ENCODE measurements around the gene NAPB. TPM values are rescaled to one million over a fixed set of nuclear protein-coding genes. Genes with fewer than 3 reads are reported as not detected.

NAPB gene
- total RNA-seq, 6 experiments from 2014 or later, result 3.2 to 5.8 (median 4.9) TPM

DNA sequence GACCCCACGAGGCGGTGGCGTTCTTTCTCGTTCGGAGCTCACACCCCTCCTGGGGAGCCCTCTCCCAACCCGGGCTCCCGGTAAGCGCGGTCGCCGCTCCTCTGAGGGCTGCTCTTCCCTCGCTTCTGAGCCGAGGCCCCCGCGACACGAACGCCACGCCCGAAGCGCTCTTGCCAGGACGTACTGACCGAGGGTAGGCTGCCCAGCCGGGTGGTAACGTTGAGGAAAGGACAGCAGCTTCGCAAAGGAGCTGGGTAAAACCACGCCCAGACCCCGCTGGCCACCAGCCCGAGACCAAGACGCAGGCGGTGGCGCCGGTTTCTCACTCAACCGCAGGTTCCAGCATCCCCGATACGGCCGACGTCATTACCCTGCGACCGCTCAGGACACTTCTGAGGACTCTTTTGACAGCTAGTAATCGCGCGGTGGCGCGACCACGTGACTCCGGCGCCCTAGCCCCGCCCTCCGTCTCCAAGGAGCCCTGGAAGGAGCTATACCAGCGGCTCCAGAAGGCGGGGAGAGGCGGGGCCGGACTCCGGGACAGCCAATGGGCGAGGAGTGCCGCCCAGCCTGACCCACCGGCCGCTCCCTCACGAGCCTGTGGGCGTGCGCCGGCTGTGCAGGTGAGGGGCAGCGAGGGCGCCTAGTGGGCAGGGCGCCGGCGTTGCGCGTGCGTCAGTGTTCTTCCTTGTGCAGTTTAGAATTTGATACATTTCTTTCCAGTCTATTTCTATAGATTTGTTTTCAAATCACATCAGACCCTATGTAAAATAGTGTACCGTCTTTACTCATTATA, 63.3 kb downstream of the NAPB start:
- Histone ChIP-seq H3K9me3 (no peaks in the 10 kb centered on the region), H3K4me3 (peak overlapping the region; percentile 50 to 69 (median 63)), H3K4me1 (peaks cover 0 to 18% (median 8%) of the 10 kb centered on the region in 4 donors), H3K36me3 (peaks cover 0 to 11% (median 3%) of the 10 kb centered on the region in 4 donors), H3K27me3 (no peaks in the 10 kb centered on the region), H3K27ac (peak overlapping the region; percentile 81 to 87 (median 85))
- intact Hi-C loops (cut with DNase I), result no loop called here
- peak; percentile 64 for TF ChIP-seq POLR2A (IDR thresholded peaks at IDR 0.05)
- TF ChIP-seq, protein P1, sequence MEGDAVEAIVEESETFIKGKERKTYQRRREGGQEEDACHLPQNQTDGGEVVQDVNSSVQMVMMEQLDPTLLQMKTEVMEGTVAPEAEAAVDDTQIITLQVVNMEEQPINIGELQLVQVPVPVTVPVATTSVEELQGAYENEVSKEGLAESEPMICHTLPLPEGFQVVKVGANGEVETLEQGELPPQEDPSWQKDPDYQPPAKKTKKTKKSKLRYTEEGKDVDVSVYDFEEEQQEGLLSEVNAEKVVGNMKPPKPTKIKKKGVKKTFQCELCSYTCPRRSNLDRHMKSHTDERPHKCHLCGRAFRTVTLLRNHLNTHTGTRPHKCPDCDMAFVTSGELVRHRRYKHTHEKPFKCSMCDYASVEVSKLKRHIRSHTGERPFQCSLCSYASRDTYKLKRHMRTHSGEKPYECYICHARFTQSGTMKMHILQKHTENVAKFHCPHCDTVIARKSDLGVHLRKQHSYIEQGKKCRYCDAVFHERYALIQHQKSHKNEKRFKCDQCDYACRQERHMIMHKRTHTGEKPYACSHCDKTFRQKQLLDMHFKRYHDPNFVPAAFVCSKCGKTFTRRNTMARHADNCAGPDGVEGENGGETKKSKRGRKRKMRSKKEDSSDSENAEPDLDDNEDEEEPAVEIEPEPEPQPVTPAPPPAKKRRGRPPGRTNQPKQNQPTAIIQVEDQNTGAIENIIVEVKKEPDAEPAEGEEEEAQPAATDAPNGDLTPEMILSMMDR (IDR thresholded peaks at IDR 0.05), result no peak
- 0% methylated on average over 19 of the region's 71 CpGs for whole genome bisulfite sequencing (ENCODE audit: insufficient coverage, low coverage, low lambda C conversion rate, missing lambda C conversion rate)
- peak; percentile 99 to 100 (median 99) for DNase-seq
- ATAC-seq, result peak; percentile 75 to 85 (median 78)

DNA sequence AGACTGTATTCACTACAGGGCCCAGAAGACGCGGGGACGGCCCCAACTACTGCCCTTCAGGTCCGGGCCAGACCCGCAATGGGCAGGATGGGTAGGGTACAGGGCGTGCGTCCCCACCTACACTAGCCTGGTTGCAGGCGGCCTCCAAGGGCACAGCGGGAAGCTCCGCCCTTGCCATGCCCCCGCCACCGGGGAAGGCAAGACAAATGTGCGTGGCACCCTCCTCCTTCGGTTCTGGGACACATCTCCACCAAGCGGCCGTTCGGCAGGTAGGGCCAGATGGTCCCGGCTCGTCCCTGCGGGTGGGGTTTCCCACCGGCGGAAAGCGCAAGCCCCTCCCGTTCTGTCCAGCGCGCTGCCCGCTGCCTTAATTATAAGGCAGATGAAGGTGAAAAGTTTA, 65.1 kb downstream of the NAPB start:
- Histone ChIP-seq H3K9me3 (no peaks in the 10 kb centered on the region), H3K27ac (no peak overlapping the region), H3K4me3 (no peak overlapping the region), H3K4me1 (peaks cover 0 to 26% (median 7%) of the 10 kb centered on the region in 4 donors), H3K36me3 (peaks cover 0 to 11% (median 3%) of the 10 kb centered on the region in 4 donors), H3K27me3 (no peaks in the 10 kb centered on the region)
- WGBS (ENCODE audit: insufficient coverage, low coverage, low lambda C conversion rate, missing lambda C conversion rate), result 80% methylated on average over 14 of the region's 27 CpGs
- ATAC-seq (no peak), DNase-seq (peak in 1 of 3 donors; percentile 57)
- intact Hi-C loops (cut with DNase I), result no loop called here
- TF ChIP-seq POLR2A (IDR thresholded peaks at IDR 0.05), result no peak
- TF ChIP-seq, protein P1 (IDR thresholded peaks at IDR 0.05), result no peak

- Histone ChIP-seq H3K27me3 (no peaks in the 10 kb centered on the region), H3K4me3 (peak overlapping the region; percentile 91 to 98 (median 94)), H3K4me1 (peaks cover 0 to 16% (median 3%) of the 10 kb centered on the region in 4 donors), H3K36me3 (peaks cover 0 to 11% (median 3%) of the 10 kb centered on the region in 4 donors), H3K27ac (peak overlapping the region; percentile 95 to 98 (median 96)), H3K9me3 (no peaks in the 10 kb centered on the region)
- TF ChIP-seq, protein P1 (IDR thresholded peaks at IDR 0.05), result no peak
- TF ChIP-seq POLR2A (IDR thresholded peaks at IDR 0.05), result no peak
- intact Hi-C loops (cut with DNase I), result no loop called here
- WGBS (ENCODE audit: insufficient coverage, low coverage, low lambda C conversion rate, missing lambda C conversion rate), result 7% methylated on average over 27 of the region's 64 CpGs
- ATAC-seq (peak; percentile 8 to 43 (median 28)), DNase-seq (peak; percentile 61 to 71 (median 61))
These were observed 70.1 kb downstream of the NAPB start for GRCh38 chr20:23350904-23351838.

- H3K4me3 ChIP-seq, result peak within 1 kb of the TSS; percentile 91 to 98 (median 94)
- ATAC-seq, result peak; percentile 88 to 93 (median 92)
- H3K27me3 ChIP-seq, result no peaks in the 10 kb centered on the region
- 0% methylated on average over 17 of the region's 65 CpGs for WGBS (ENCODE audit: insufficient coverage, low coverage, low lambda C conversion rate, missing lambda C conversion rate)
- DNase-seq, result peak; percentile 96 to 98 (median 98)
- H3K4me1 ChIP-seq, result peaks cover 0 to 16% (median 3%) of the 10 kb centered on the region in 4 donors
- H3K36me3 ChIP-seq, result peaks cover 0 to 11% (median 3%) of the 10 kb centered on the region in 4 donors
- peak; percentile 81 for TF ChIP-seq POLR2A (IDR thresholded peaks at IDR 0.05)
- TF ChIP-seq, protein P1 (IDR thresholded peaks at IDR 0.05), result no peak
- intact Hi-C loops (cut with DNase I), result no loop called here
- no peaks in the 10 kb centered on the region for H3K9me3 ChIP-seq
- peak within 1 kb of the TSS; percentile 95 to 98 (median 96) for H3K27ac ChIP-seq
These were observed 70.9 kb downstream of the NAPB start, which contains the start of gene NXT1 for GRCh38 chr20:23350196-23350903. Gene NXT1, plus strand, starts transcription at chr20:23350791. Its CDS starts 3,251 bp downstream, at chr20:23354042.

All from right lobe of liver (tissue), 6 donors.